Mesothelial cell of epicardium (in vitro differentiated cells): ENCODE data around the gene DRG2. TPM values are rescaled to one million over a fixed set of nuclear protein-coding genes. Genes with fewer than 3 reads are reported as not detected.

Experiments used
- DNase-seq, 2 experiments: peaks; one replicate each; pipeline ENCODE4 v3.0.0; 2021; ENCODE audit warnings: low spot score in 2 of 2; ENCODE audit not compliant: unreplicated experiment in 2 of 2
- H3K27ac Mint-ChIP-seq: 2 replicates; pipeline ENCODE4 v1.8.0; 2021; ENCODE audit warnings: mixed read lengths
- H3K27me3 Mint-ChIP-seq: 2 replicates; pipeline ENCODE4 v1.8.0; 2021; ENCODE audit warnings: low read depth, mixed read lengths
- H3K36me3 Mint-ChIP-seq: 2 replicates; pipeline ENCODE4 v1.8.0; 2021; ENCODE audit warnings: mixed read lengths
- H3K4me1 Mint-ChIP-seq: 2 replicates; pipeline ENCODE4 v1.8.0; 2021; ENCODE audit warnings: mixed read lengths
- H3K4me3 Mint-ChIP-seq: 2 replicates; pipeline ENCODE4 v1.8.0; 2021; ENCODE audit warnings: mild to moderate bottlenecking, moderate library complexity, mixed read lengths
- H3K9me3 Mint-ChIP-seq: 2 replicates; pipeline ENCODE4 v1.8.0; 2021; ENCODE audit warnings: mixed read lengths
- total RNA-seq: library from RNA; stranded (reverse); gene quantifications from 3 replicates; pipeline ENCODE4 v1.2.1, GENCODE V29; 2021
- TF ChIP-seq, protein P1 (sequence below): fragments of 200-600 bp; sonication (generic); IDR thresholded peaks from one replicate; pipeline ENCODE4 v1.5.0; 2021; ENCODE audit warnings: antibody characterized with exemption; ENCODE audit not compliant: unreplicated experiment

The DRG2 gene
- total RNA-seq, 1 donor from 2014 or later, result 51.2 TPM

GRCh38 chr17:18156171-18156975, 68.6 kb downstream of the DRG2 start:
- H3K9me3 Mint-ChIP-seq, result no peaks in the 10 kb centered on the region

DNA sequence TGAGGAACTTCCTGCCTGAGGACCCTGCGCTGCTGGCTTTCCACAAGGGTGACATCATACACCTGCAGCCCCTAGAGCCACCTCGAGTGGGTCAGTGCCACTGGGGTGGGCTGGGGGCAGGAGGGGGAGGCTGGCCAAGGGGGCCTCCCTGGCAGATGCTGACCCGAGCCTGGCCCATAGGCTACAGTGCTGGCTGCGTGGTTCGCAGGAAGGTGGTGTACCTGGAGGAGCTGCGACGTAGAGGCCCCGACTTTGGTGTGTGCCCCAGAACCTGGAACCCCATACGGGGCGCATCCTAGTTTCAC, 69.2 kb downstream of the DRG2 start:
- no peak for DNase-seq
- no peaks in the 10 kb centered on the region for H3K9me3 Mint-ChIP-seq
- H3K27me3 Mint-ChIP-seq, result no peaks in the 10 kb centered on the region
- no peak overlapping the region for H3K4me3 Mint-ChIP-seq
- H3K4me1 Mint-ChIP-seq, result peaks cover 22% of the 10 kb centered on the region
- TF ChIP-seq, protein P1, sequence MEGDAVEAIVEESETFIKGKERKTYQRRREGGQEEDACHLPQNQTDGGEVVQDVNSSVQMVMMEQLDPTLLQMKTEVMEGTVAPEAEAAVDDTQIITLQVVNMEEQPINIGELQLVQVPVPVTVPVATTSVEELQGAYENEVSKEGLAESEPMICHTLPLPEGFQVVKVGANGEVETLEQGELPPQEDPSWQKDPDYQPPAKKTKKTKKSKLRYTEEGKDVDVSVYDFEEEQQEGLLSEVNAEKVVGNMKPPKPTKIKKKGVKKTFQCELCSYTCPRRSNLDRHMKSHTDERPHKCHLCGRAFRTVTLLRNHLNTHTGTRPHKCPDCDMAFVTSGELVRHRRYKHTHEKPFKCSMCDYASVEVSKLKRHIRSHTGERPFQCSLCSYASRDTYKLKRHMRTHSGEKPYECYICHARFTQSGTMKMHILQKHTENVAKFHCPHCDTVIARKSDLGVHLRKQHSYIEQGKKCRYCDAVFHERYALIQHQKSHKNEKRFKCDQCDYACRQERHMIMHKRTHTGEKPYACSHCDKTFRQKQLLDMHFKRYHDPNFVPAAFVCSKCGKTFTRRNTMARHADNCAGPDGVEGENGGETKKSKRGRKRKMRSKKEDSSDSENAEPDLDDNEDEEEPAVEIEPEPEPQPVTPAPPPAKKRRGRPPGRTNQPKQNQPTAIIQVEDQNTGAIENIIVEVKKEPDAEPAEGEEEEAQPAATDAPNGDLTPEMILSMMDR, result no peak
- no peaks in the 10 kb centered on the region for H3K36me3 Mint-ChIP-seq
- no peak overlapping the region for H3K27ac Mint-ChIP-seq

More at GRCh38 chr17:18156171-18156975, 68.6 kb downstream of the DRG2 start:
- H3K27me3 Mint-ChIP-seq, result no peaks in the 10 kb centered on the region
- peaks cover 19% of the 10 kb centered on the region for H3K4me1 Mint-ChIP-seq
- no peak for DNase-seq
- H3K4me3 Mint-ChIP-seq, result no peak overlapping the region
- TF ChIP-seq, protein P1, result no peak
- H3K36me3 Mint-ChIP-seq, result no peaks in the 10 kb centered on the region
- H3K27ac Mint-ChIP-seq, result peak overlapping the region; percentile 9

Other genes starting within 250 kb of the DRG2 start
- gene TOM1L2, start 115.5 kb upstream of the DRG2 start, total RNA-seq, result 122 to 126 TPM (median 123 TPM) in 3 replicates
- 2.9 to 3.2 TPM (median 3.2 TPM) in 3 replicates for gene DRC3, start 115.1 kb upstream of the DRG2 start, total RNA-seq
- 26.8 to 30.9 TPM (median 29.9 TPM) in 3 replicates for gene ATPAF2, start 48.8 kb upstream of the DRG2 start, total RNA-seq
- 10.8 to 12.2 TPM (median 11.3 TPM) in 3 replicates for gene GID4, start 48.5 kb upstream of the DRG2 start, total RNA-seq
- gene MYO15A, start 20.8 kb downstream of the DRG2 start, total RNA-seq, result 6.3 to 8.2 TPM (median 6.3 TPM) in 3 replicates
- 68.6 to 72.3 TPM (median 71.0 TPM) in 3 replicates for gene ALKBH5, start 95.9 kb downstream of the DRG2 start, total RNA-seq
- gene LLGL1, start 137.7 kb downstream of the DRG2 start, total RNA-seq, result 70.8 to 72.5 TPM (median 72.1 TPM) in 3 replicates
- gene FLII, start 170.8 kb downstream of the DRG2 start, total RNA-seq, result 190 to 202 TPM (median 199 TPM) in 3 replicates
- gene MIEF2, start 172.7 kb downstream of the DRG2 start, total RNA-seq, result 22.5 to 25.2 TPM (median 23.8 TPM) in 3 replicates
- gene TOP3A, start 227.0 kb downstream of the DRG2 start, total RNA-seq, result 59.0 to 61.0 TPM (median 59.1 TPM) in 3 replicates
- gene SMCR8, start 227.3 kb downstream of the DRG2 start, total RNA-seq, result 18.2 to 19.3 TPM (median 18.4 TPM) in 3 replicates